ENCODE results near the gene IGF1R. TPM values are rescaled to one million over a fixed set of nuclear protein-coding genes. Genes with fewer than 3 reads are reported as not detected.

The IGF1R gene
- polyA plus RNA-seq, 4 donors: 44.8 to 49.1 (median 45.7) TPM

GRCh38 chr15:98738689-98739401, 90.5 kb downstream of the IGF1R start:
- DNase-seq (ENCODE audit: low read depth in 4 of 4, low spot score in 3 of 4): no peak

- DNase-seq (ENCODE audit: low read depth in 4 of 4, low spot score in 3 of 4): no peak
Observed at GRCh38 chr15:98740295-98740694, 92.0 kb downstream of the IGF1R start.

- no peak for DNase-seq (ENCODE audit: low read depth in 4 of 4, low spot score in 3 of 4)
Observed at GRCh38 chr15:98740963-98741362, 92.6 kb downstream of the IGF1R start.

GRCh38 chr15:98743177-98743576, 94.8 kb downstream of the IGF1R start:
- DNase-seq (ENCODE audit: low read depth in 4 of 4, low spot score in 3 of 4): no peak

GRCh38 chr15:98744506-98744905, 96.2 kb downstream of the IGF1R start:
- no peak for DNase-seq (ENCODE audit: low read depth in 4 of 4, low spot score in 3 of 4)

GRCh38 chr15:98745179-98745578, 96.8 kb downstream of the IGF1R start:
- no peak for DNase-seq (ENCODE audit: low read depth in 4 of 4, low spot score in 3 of 4)

- DNase-seq (ENCODE audit: low read depth in 4 of 4, low spot score in 3 of 4): no peak
Observed at GRCh38 chr15:98745650-98746374, 97.5 kb downstream of the IGF1R start.

GRCh38 chr15:98746375-98747155, 98.2 kb downstream of the IGF1R start:
- no peak for DNase-seq (ENCODE audit: low read depth in 4 of 4, low spot score in 3 of 4)

GRCh38 chr15:98751767-98752166, 103.4 kb downstream of the IGF1R start:
- no peak for DNase-seq (ENCODE audit: low read depth in 4 of 4, low spot score in 3 of 4)

GRCh38 chr15:98753726-98754656, 105.7 kb downstream of the IGF1R start:
- DNase-seq (ENCODE audit: low read depth in 4 of 4, low spot score in 3 of 4): no peak

- no peak for DNase-seq (ENCODE audit: low read depth in 4 of 4, low spot score in 3 of 4)
Observed at GRCh38 chr15:98754657-98755022, 106.3 kb downstream of the IGF1R start.

- no peak for DNase-seq (ENCODE audit: low read depth in 4 of 4, low spot score in 3 of 4)
Observed at GRCh38 chr15:98755138-98755537, 106.8 kb downstream of the IGF1R start.

- no peak for DNase-seq (ENCODE audit: low read depth in 4 of 4, low spot score in 3 of 4)
Observed at GRCh38 chr15:98755781-98756180, 107.4 kb downstream of the IGF1R start.

- DNase-seq (ENCODE audit: low read depth in 4 of 4, low spot score in 3 of 4): no peak
Observed at GRCh38 chr15:98758224-98758623, 109.9 kb downstream of the IGF1R start.

GRCh38 chr15:98759277-98759676, 110.9 kb downstream of the IGF1R start:
- DNase-seq (ENCODE audit: low read depth in 4 of 4, low spot score in 3 of 4): no peak

- DNase-seq (ENCODE audit: low read depth in 4 of 4, low spot score in 3 of 4): no peak
Observed at GRCh38 chr15:98760112-98760826, 111.9 kb downstream of the IGF1R start.

GRCh38 chr15:98760975-98761374, 112.6 kb downstream of the IGF1R start:
- no peak for DNase-seq (ENCODE audit: low read depth in 4 of 4, low spot score in 3 of 4)

GRCh38 chr15:98763179-98763578, 114.8 kb downstream of the IGF1R start:
- no peak for DNase-seq (ENCODE audit: low read depth in 4 of 4, low spot score in 3 of 4)

- DNase-seq (ENCODE audit: low read depth in 4 of 4, low spot score in 3 of 4): no peak
Observed at GRCh38 chr15:98764291-98764690, 116.0 kb downstream of the IGF1R start.

GRCh38 chr15:98765610-98766009, 117.3 kb downstream of the IGF1R start:
- DNase-seq (ENCODE audit: low read depth in 4 of 4, low spot score in 3 of 4): no peak
